Smooth muscle cell (in vitro differentiated cells): ENCODE measurements around the gene PPM1K. TPM values are rescaled to one million over a fixed set of nuclear protein-coding genes. Genes with fewer than 3 reads are reported as not detected.

Source experiments
- DNase-seq: peaks from one replicate; lab custom pipeline; 2025; ENCODE audit not compliant: unreplicated experiment; lab: John Stamatoyannopoulos, UW
- H2AFZ ChIP-seq: fragments of 200-600 bp; sonication (generic); 2 replicates; pipeline ENCODE4 v1.6.0; 2016; ENCODE audit warnings: antibody characterized with exemption, low read depth, mild to moderate bottlenecking
- H3F3A ChIP-seq: fragments of 200-600 bp; sonication (generic); 2 replicates; pipeline ENCODE4 v1.6.0; 2017; ENCODE audit warnings: antibody characterized with exemption, low read depth
- H3K27ac ChIP-seq: fragments of 200-600 bp; sonication (generic); 2 replicates; pipeline ENCODE4 v1.5.1; 2016; ENCODE audit warnings: low read depth, mild to moderate bottlenecking
- H3K27me3 ChIP-seq: fragments of 200-600 bp; sonication (generic); 2 replicates; pipeline ENCODE4 v1.6.1; 2016; ENCODE audit warnings: low read depth, mild to moderate bottlenecking
- H3K36me3 ChIP-seq: fragments of 200-600 bp; sonication (generic); 2 replicates; pipeline ENCODE4 v1.5.1; 2016; ENCODE audit warnings: low read depth
- H3K4me1 ChIP-seq: fragments of 200-600 bp; sonication (generic); 2 replicates; pipeline ENCODE4 v1.5.1; 2016; ENCODE audit warnings: low read depth
- H3K4me2 ChIP-seq: fragments of 200-600 bp; sonication (generic); 2 replicates; pipeline ENCODE4 v1.6.0; 2016; ENCODE audit warnings: mild to moderate bottlenecking
- H3K4me3 ChIP-seq: fragments of 200-600 bp; sonication (generic); 2 replicates; pipeline ENCODE4 v1.5.1; 2016; ENCODE audit warnings: mild to moderate bottlenecking
- H3K79me2 ChIP-seq: fragments of 200-600 bp; sonication (generic); 2 replicates; pipeline ENCODE4 v1.6.0; 2016; ENCODE audit warnings: low read depth, mild to moderate bottlenecking
- H3K9ac ChIP-seq: fragments of 200-600 bp; sonication (generic); 2 replicates; pipeline ENCODE4 v1.6.0; 2016; ENCODE audit warnings: low read depth
- H3K9me3 ChIP-seq: fragments of 200-600 bp; sonication (generic); replicated peaks from 2 replicates; pipeline ENCODE4 v1.5.1; 2016; ENCODE audit warnings: low read depth
- H4K20me1 ChIP-seq: fragments of 200-600 bp; sonication (generic); 2 replicates; pipeline ENCODE4 v1.6.0; 2016; ENCODE audit warnings: low read depth
- CTCF ChIP-seq: fragments of 200-600 bp; sonication (generic); IDR thresholded peaks from 2 replicates; pipeline ENCODE4 v1.5.1; 2017; ENCODE audit warnings: borderline replicate concordance, mild to moderate bottlenecking, antibody characterized with exemption; ENCODE audit not compliant: insufficient read depth, poor library complexity, severe bottlenecking
- WGBS: methylation state at CpG from one replicate; pipeline ENCODE4 v1.1.7; 2016; ENCODE audit warnings: low lambda C conversion rate; 5-methylcytosine and 5-hydroxymethylcytosine counted together
- polyA plus RNA-seq: library from polyadenylated mRNA; unstranded; fragments of >200 nt; fragmentation: Nextera tagmentation; extraction: Ambion mirVana; gene quantifications from 2 replicates; pipeline ENCODE4 v1.2.1, GENCODE V29; 2016
- total RNA-seq: library from RNA; depleted of rRNA; stranded (reverse); fragments of >200 nt; gene quantifications from 2 replicates; pipeline ENCODE4 v1.2.3, GENCODE V29; 2014

PPM1K gene
- total and polyA plus RNA-seq, 2 experiments from 2014 or later = 16.8 to 18.3 TPM

GRCh38 chr4:88320780-88321373 lies 36.5 kb upstream of the PPM1K start:
- Histone ChIP-seq H3K4me3 (no peak overlapping the region), H3K27me3 (no peaks in the 10 kb centered on the region), H3K9ac (no peak overlapping the region), H3F3A (no peaks in the 10 kb centered on the region), H3K79me2 (no peaks in the 10 kb centered on the region), H4K20me1 (no peaks in the 10 kb centered on the region), H3K36me3 (no peaks in the 10 kb centered on the region), H3K4me1 (no peaks in the 10 kb centered on the region), H2AFZ (peak overlapping the region; percentile 72), H3K4me2 (peak overlapping the region; percentile 29), H3K27ac (no peak overlapping the region), H3K9me3 (no peaks in the 10 kb centered on the region)
- TF ChIP-seq CTCF = no peak
- 61% methylated on average over 5 of the region's 5 CpGs for WGBS
- DNase-seq = no peak

GRCh38 chr4:88320224-88320779 lies 35.9 kb upstream of the PPM1K start:
- no peak overlapping the region for H3K4me3 ChIP-seq
- H3K9me3 ChIP-seq = no peaks in the 10 kb centered on the region
- no peak for TF ChIP-seq CTCF
- 81% methylated on average over 1 of the region's 1 CpG for WGBS
- no peaks in the 10 kb centered on the region for H3K36me3 ChIP-seq
- no peaks in the 10 kb centered on the region for H3K27me3 ChIP-seq
- no peaks in the 10 kb centered on the region for H3F3A ChIP-seq
- H4K20me1 ChIP-seq = no peaks in the 10 kb centered on the region
- DNase-seq = no peak
- H2AFZ ChIP-seq = peak overlapping the region; percentile 72
- H3K4me1 ChIP-seq = no peaks in the 10 kb centered on the region
- no peak overlapping the region for H3K4me2 ChIP-seq
- no peak overlapping the region for H3K9ac ChIP-seq
- H3K27ac ChIP-seq = no peak overlapping the region
- no peaks in the 10 kb centered on the region for H3K79me2 ChIP-seq

- no peak for TF ChIP-seq CTCF
- Histone ChIP-seq H3F3A (no peaks in the 10 kb centered on the region), H3K27me3 (no peaks in the 10 kb centered on the region), H3K27ac (peak overlapping the region; percentile 17), H3K9ac (no peak overlapping the region), H3K36me3 (no peaks in the 10 kb centered on the region), H3K4me3 (no peak overlapping the region), H3K4me1 (no peaks in the 10 kb centered on the region), H4K20me1 (no peaks in the 10 kb centered on the region), H3K79me2 (no peaks in the 10 kb centered on the region), H3K9me3 (no peaks in the 10 kb centered on the region), H2AFZ (no peak overlapping the region), H3K4me2 (no peak overlapping the region)
- WGBS = 82% methylated on average over 3 of the region's 3 CpGs
- no peak for DNase-seq
These were observed 34.5 kb upstream of the PPM1K start for GRCh38 chr4:88318751-88319350.
